Naive thymus-derived CD4-positive, alpha-beta T cell (primary cell): Measurements from ENCODE around the gene ZNF526. TPM values are rescaled to one million over a fixed set of nuclear protein-coding genes. Genes with fewer than 3 reads are reported as not detected.

Source experiments
- ATAC-seq: fragments of 150-1000 bp; cut with Tn5 transposase; 2 replicates; pipeline ENCODE4 v1.10.0; 2021; ENCODE audit warnings: mild to moderate bottlenecking, moderate library complexity
- CTCF ChIA-PET: fragments of 350-600 bp; sonication (Branson Sonifier 250); formaldehyde crosslinking; loops from one replicate; lab custom pipeline; 2021; ENCODE audit warnings: antibody characterized with exemption; lab: Charles Lee
- POLR2A ChIA-PET: fragments of 350-600 bp; sonication (Branson Sonifier 250); formaldehyde crosslinking; loops from one replicate; lab custom pipeline; 2021; ENCODE audit warnings: antibody characterized with exemption, inconsistent platforms; lab: Charles Lee
- DNase-seq, 9 donors: peaks; one replicate each; pipeline versions ENCODE4 v3.0.0 to v3.0.0-alpha.2; 2020 to 2022; ENCODE audit warnings: mixed read lengths in 1 of 9
- H3K27ac ChIP-seq: one replicate; pipeline ENCODE4 v1.7.0; 2013; ENCODE audit warnings: mild to moderate bottlenecking, low read depth, low read length, moderate library complexity
- H3K27me3 ChIP-seq, 2 donors: one replicate each; pipeline ENCODE4 v1.7.0; 2013; ENCODE audit warnings: low read length in 2 of 2, mild to moderate bottlenecking in 2 of 2, moderate library complexity in 2 of 2; ENCODE audit not compliant: control insufficient read depth in 2 of 2, insufficient read depth in 2 of 2
- H3K36me3 ChIP-seq, 3 experiments: 1 replicate in 2 of 3; 2 replicates in 1 of 3; pipeline ENCODE4 v1.7.0; 2013; ENCODE audit warnings: low read length in 3 of 3, mild to moderate bottlenecking in 3 of 3, moderate library complexity in 1 of 3; ENCODE audit not compliant: insufficient read depth in 3 of 3, control insufficient read depth in 2 of 3
- H3K4me1 ChIP-seq, 2 donors: one replicate each; pipeline ENCODE4 v1.7.0; 2013; ENCODE audit warnings: low read length in 2 of 2, mild to moderate bottlenecking in 2 of 2, moderate library complexity in 1 of 2; ENCODE audit not compliant: control insufficient read depth in 2 of 2, insufficient read depth in 2 of 2
- H3K4me3 ChIP-seq: 2 replicates; pipeline ENCODE4 v1.7.0; 2013; ENCODE audit warnings: mild to moderate bottlenecking, low read length
- H3K9me3 ChIP-seq, 3 experiments: 1 replicate in 2 of 3; 2 replicates in 1 of 3; pipeline ENCODE4 v1.7.0; 2013; ENCODE audit warnings: low read length in 3 of 3; ENCODE audit not compliant: control insufficient read depth in 2 of 3
- H3K27ac Mint-ChIP-seq, 9 donors: one replicate each; pipeline ENCODE4 v1.8.0; 2020 to 2022; ENCODE audit warnings: mixed read lengths in 9 of 9, mild to moderate bottlenecking in 8 of 9, moderate library complexity in 5 of 9, inconsistent platforms in 2 of 9
- H3K27me3 Mint-ChIP-seq, 5 donors: one replicate each; pipeline ENCODE4 v1.8.0; 2021 to 2022; ENCODE audit warnings: mixed read lengths in 5 of 5, mild to moderate bottlenecking in 1 of 5
- H3K36me3 Mint-ChIP-seq, 5 donors: one replicate each; pipeline ENCODE4 v1.8.0; 2020 to 2022; ENCODE audit warnings: mixed read lengths in 5 of 5, mild to moderate bottlenecking in 3 of 5, inconsistent platforms in 1 of 5
- H3K4me1 Mint-ChIP-seq, 7 donors: one replicate each; pipeline ENCODE4 v1.8.0; 2020 to 2022; ENCODE audit warnings: mixed read lengths in 7 of 7, mild to moderate bottlenecking in 3 of 7, inconsistent platforms in 1 of 7
- H3K4me3 Mint-ChIP-seq, 10 donors: one replicate each; pipeline ENCODE4 v1.8.0; 2020 to 2022; ENCODE audit warnings: mild to moderate bottlenecking in 10 of 10, mixed read lengths in 10 of 10, moderate library complexity in 6 of 10, inconsistent platforms in 2 of 10
- H3K9me3 Mint-ChIP-seq, 11 donors: one replicate each; pipeline ENCODE4 v1.8.0; 2020 to 2022; ENCODE audit warnings: mixed read lengths in 11 of 11, mild to moderate bottlenecking in 4 of 11, inconsistent platforms in 1 of 11, moderate library complexity in 1 of 11
- intact Hi-C, 2 donors: fragments of 100-400 bp; cut with micrococcal nuclease; formaldehyde crosslinking; loops; one replicate each; pipeline ENCODE4 v1.15.1; 2023
- polyA plus RNA-seq, 2 donors: library from polyadenylated mRNA; unstranded; fragments of 300-500 nt; fragmentation: Illumina TruSeq; gene quantifications; one replicate each; pipeline ENCODE4 v1.2.3, GENCODE V29; 2021
- total RNA-seq, 6 experiments: library from RNA in 5 of 6; stranded (reverse) in 5 of 6; gene quantifications; 1 replicate in 5 of 6; 2 replicates in 1 of 6; pipeline ENCODE4 v1.2.3 and lab custom pipeline; 2021 to 2026

The ZNF526 gene
- total and polyA plus RNA-seq, 7 experiments from 2014 or later: 4.0 to 25.2 (median 11.8) TPM

DNA sequence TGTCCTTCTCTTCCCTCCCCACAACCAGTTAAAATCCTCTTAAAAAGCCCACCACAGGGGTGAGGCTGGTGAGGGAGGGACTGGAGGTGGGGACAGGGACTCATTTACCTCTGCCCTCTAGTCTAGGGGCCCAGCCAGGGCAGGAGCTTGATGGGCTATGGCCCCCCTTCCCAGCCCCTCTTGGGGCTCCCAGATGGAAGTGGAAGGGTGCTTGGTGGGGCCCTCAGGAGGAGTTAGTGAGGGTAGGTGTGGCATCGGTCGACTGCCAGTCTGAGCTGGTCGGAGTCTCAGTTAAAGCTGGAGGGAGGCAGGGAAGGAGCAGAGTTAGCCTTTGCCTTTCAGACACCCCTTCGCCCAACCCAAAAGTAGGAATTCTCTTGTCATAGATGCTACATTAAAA is 10.5 kb downstream of the ZNF526 start:
- Histone ChIP-seq H3K9me3 (no peaks in the 10 kb centered on the region), H3K4me3 (no peak overlapping the region), H3K36me3 (peaks cover 8 to 99% (median 24%) of the 10 kb centered on the region in 3 experiments), H3K27me3 (no peaks in the 10 kb centered on the region), H3K4me1 (no peaks in the 10 kb centered on the region), H3K27ac (no peak overlapping the region)
- no peak for ATAC-seq
- peak overlapping the region in 1 of 9 donors; percentile 28 for H3K27ac Mint-ChIP-seq
- H3K36me3 Mint-ChIP-seq: peaks cover 3 to 33% (median 10%) of the 10 kb centered on the region in 5 donors
- no peak for DNase-seq
- ChIA-PET CTCF (interaction anchor here (0.6 kb wide), 1 partner anchor 128 kb away, joined by 4 read pairs; no protein-coding TSS in a partner anchor), POLR2A (no interaction called here)
- intact Hi-C loops: no loop called here
- no peaks in the 10 kb centered on the region for H3K27me3 Mint-ChIP-seq
- H3K9me3 Mint-ChIP-seq: no peaks in the 10 kb centered on the region
- H3K4me3 Mint-ChIP-seq: no peak overlapping the region
- H3K4me1 Mint-ChIP-seq: peaks cover 17 to 43% (median 21%) of the 10 kb centered on the region in 7 donors

GRCh38 chr19:42232435-42232834 is 12.3 kb downstream of the ZNF526 start:
- Histone ChIP-seq H3K27me3 (no peaks in the 10 kb centered on the region), H3K9me3 (no peaks in the 10 kb centered on the region), H3K36me3 (peaks cover 8 to 94% (median 19%) of the 10 kb centered on the region in 3 experiments), H3K4me3 (no peak overlapping the region), H3K4me1 (no peaks in the 10 kb centered on the region), H3K27ac (no peak overlapping the region)
- intact Hi-C loops: no loop called here
- DNase-seq: no peak
- H3K4me3 Mint-ChIP-seq: no peak overlapping the region
- no peaks in the 10 kb centered on the region for H3K27me3 Mint-ChIP-seq
- ChIA-PET POLR2A (interaction anchor here (1.0 to 2.6 kb wide), 4 partner anchors 8 to 12 kb away, joined by 3 to 8 read pairs (median 4); partner anchors contain the start of genes GSK3A and ZNF526), CTCF (no interaction called here)
- H3K9me3 Mint-ChIP-seq: no peaks in the 10 kb centered on the region
- no peak for ATAC-seq
- H3K4me1 Mint-ChIP-seq: peaks cover 11 to 43% (median 18%) of the 10 kb centered on the region in 7 donors
- H3K27ac Mint-ChIP-seq: peak overlapping the region in 4 of 9 donors; percentile 4 to 45 (median 20)
- H3K36me3 Mint-ChIP-seq: peaks cover 0 to 32% (median 5%) of the 10 kb centered on the region in 5 donors

- peaks cover 0 to 32% (median 5%) of the 10 kb centered on the region in 5 donors for H3K36me3 Mint-ChIP-seq
- peak overlapping the region in 3 of 9 donors; percentile 19 to 41 (median 38) for H3K27ac Mint-ChIP-seq
Observed at GRCh38 chr19:42233106-42233505, 13.0 kb downstream of the ZNF526 start.

GRCh38 chr19:42233678-42234292 is 13.7 kb downstream of the ZNF526 start:
- intact Hi-C loops: no loop called here
- H3K27me3 Mint-ChIP-seq: no peaks in the 10 kb centered on the region
- peaks cover 0 to 32% (median 5%) of the 10 kb centered on the region in 5 donors for H3K36me3 Mint-ChIP-seq
- ATAC-seq: no peak
- Histone ChIP-seq H3K36me3 (peaks cover 8 to 83% (median 16%) of the 10 kb centered on the region in 3 experiments), H3K4me3 (no peak overlapping the region), H3K4me1 (no peaks in the 10 kb centered on the region), H3K9me3 (no peaks in the 10 kb centered on the region), H3K27ac (peak overlapping the region; percentile 8), H3K27me3 (no peaks in the 10 kb centered on the region)
- H3K4me3 Mint-ChIP-seq: peak overlapping the region in 1 of 10 donors; percentile 16
- peak overlapping the region in 6 of 9 donors; percentile 19 to 70 (median 40) for H3K27ac Mint-ChIP-seq
- ChIA-PET POLR2A (interaction anchor here (2.6 kb wide), 1 partner anchor 9 kb away, joined by 8 read pairs; the partner anchor contains the start of gene GSK3A), CTCF (interaction anchor here (0.6 to 1.1 kb wide), 2 partner anchors 13 to 221 kb away, joined by 4 to 6 read pairs; no protein-coding TSS in a partner anchor)
- H3K4me1 Mint-ChIP-seq: peaks cover 11 to 34% (median 18%) of the 10 kb centered on the region in 7 donors
- no peak for DNase-seq
- no peaks in the 10 kb centered on the region for H3K9me3 Mint-ChIP-seq

More at GRCh38 chr19:42233106-42233505, 13.0 kb downstream of the ZNF526 start:
- H3K9me3 Mint-ChIP-seq: no peaks in the 10 kb centered on the region
- H3K4me1 Mint-ChIP-seq: peaks cover 11 to 39% (median 18%) of the 10 kb centered on the region in 7 donors
- no peaks in the 10 kb centered on the region for H3K27me3 Mint-ChIP-seq
- H3K4me3 Mint-ChIP-seq: no peak overlapping the region
- Histone ChIP-seq H3K27me3 (no peaks in the 10 kb centered on the region), H3K9me3 (no peaks in the 10 kb centered on the region), H3K4me1 (no peaks in the 10 kb centered on the region), H3K27ac (no peak overlapping the region), H3K36me3 (peaks cover 8 to 88% (median 19%) of the 10 kb centered on the region in 3 experiments), H3K4me3 (no peak overlapping the region)
- ATAC-seq (no peak), DNase-seq (no peak)
- ChIA-PET CTCF (no interaction called here), POLR2A (interaction anchor here (1.0 to 2.6 kb wide), 4 partner anchors 8 to 13 kb away, joined by 3 to 8 read pairs (median 4); partner anchors contain the start of genes GSK3A and ZNF526)
- intact Hi-C loops: no loop called here

DNA sequence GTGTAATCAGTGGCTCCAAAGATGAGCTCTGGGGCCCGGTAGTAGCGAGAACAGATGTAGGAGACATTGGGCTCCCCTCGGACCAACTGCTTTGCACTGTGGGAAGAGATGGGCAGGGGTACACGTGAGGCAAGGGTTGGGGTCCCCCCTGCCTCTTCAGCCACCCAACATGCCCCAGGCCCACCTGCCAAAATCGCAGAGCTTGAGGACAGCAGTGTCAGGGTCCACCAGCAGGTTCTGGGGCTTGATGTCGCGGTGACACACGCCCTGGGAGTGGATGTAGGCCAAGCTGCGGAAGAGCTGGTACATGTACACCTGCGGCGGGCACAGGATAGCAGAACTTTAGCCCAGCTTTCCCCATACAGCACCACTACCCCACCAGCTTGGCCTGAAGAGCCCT is 14.3 kb downstream of the ZNF526 start:
- Mint-ChIP-seq H3K27ac (peak overlapping the region in 3 of 9 donors; percentile 41 to 73 (median 43)), H3K4me3 (no peak overlapping the region), H3K4me1 (peaks cover 15 to 37% (median 22%) of the 10 kb centered on the region in 7 donors), H3K27me3 (no peaks in the 10 kb centered on the region), H3K9me3 (no peaks in the 10 kb centered on the region), H3K36me3 (peaks cover 0 to 32% (median 5%) of the 10 kb centered on the region in 5 donors)
- CTCF ChIA-PET: interaction anchor here (0.6 to 1.1 kb wide), 2 partner anchors 13 to 221 kb away, joined by 4 to 6 read pairs; no protein-coding TSS in a partner anchor
- H3K9me3 ChIP-seq: no peaks in the 10 kb centered on the region
- H3K27me3 ChIP-seq: no peaks in the 10 kb centered on the region
- DNase-seq (no peak), ATAC-seq (no peak)
- intact Hi-C loops: no loop called here
- no peak overlapping the region for H3K4me3 ChIP-seq
- H3K27ac ChIP-seq: peak overlapping the region; percentile 8
- peaks cover 13 to 83% (median 16%) of the 10 kb centered on the region in 3 experiments for H3K36me3 ChIP-seq
- H3K4me1 ChIP-seq: peaks cover 0 to 2% of the 10 kb centered on the region in 2 donors
- POLR2A ChIA-PET: interaction anchor here (0.7 to 2.6 kb wide), 2 partner anchors 8 to 12 kb away, joined by 3 to 8 read pairs; partner anchors contain the start of gene GSK3A

DNA sequence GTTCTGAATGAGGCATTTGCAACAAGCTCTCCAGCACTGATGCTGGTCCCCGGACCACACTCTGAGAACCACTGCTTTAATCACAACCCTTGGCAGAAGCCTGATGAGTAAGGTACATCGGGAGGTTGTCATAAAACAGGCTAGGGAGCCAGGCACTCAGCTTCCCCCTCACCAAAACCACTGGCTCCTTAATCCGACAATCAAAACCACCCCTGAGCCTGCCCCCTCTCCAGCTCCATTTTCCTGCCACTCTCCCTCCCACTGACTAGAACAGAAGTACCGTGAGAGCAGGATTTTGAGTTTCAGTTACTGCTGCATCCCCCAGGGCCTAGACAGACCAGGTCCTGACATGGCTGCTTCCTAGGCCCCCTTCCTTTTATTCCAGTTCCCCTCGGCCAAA is 15.1 kb downstream of the ZNF526 start:
- H3K27me3 ChIP-seq: no peaks in the 10 kb centered on the region
- no peak for DNase-seq
- peaks cover 0 to 31% (median 4%) of the 10 kb centered on the region in 5 donors for H3K36me3 Mint-ChIP-seq
- H3K9me3 Mint-ChIP-seq: no peaks in the 10 kb centered on the region
- no peak for ATAC-seq
- peaks cover 7 to 10% of the 10 kb centered on the region in 2 donors for H3K4me1 ChIP-seq
- H3K4me3 ChIP-seq: no peak overlapping the region
- H3K36me3 ChIP-seq: peaks cover 14 to 83% (median 16%) of the 10 kb centered on the region in 3 experiments
- no peaks in the 10 kb centered on the region for H3K9me3 ChIP-seq
- peak overlapping the region in 2 of 9 donors; percentile 27 to 73 for H3K27ac Mint-ChIP-seq
- H3K27ac ChIP-seq: no peak overlapping the region
- H3K4me1 Mint-ChIP-seq: peaks cover 18 to 38% (median 24%) of the 10 kb centered on the region in 7 donors
- H3K4me3 Mint-ChIP-seq: no peak overlapping the region
- no peaks in the 10 kb centered on the region for H3K27me3 Mint-ChIP-seq
- ChIA-PET POLR2A (interaction anchor here (0.7 kb wide), 1 partner anchor 13 kb away, joined by 3 read pairs; no protein-coding TSS in a partner anchor), CTCF (no interaction called here)
- intact Hi-C loops: no loop called here
